Measurements from ENCODE around the gene ADGRG4.

DNA sequence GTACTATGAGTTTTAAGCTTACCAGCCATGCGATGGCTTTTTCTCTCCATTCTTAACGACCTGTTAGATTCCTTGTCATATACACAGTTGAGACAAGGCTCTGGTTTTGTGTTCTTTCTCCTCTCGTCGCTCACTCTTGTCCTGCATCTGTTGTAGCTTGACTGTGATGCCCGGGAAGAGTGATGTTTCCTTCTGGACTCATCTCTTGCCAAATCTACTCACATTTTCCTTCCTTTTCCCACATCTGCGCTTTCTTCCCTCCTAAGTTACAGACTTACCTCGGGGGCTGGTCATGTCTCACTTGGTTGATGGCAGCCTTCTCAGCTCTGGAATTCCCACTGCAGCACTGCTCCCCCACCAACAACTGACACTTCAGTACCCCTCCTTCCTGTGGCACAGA, 44.7 kb upstream of the ADGRG4 start:
- TF ChIP-seq, protein P1, sequence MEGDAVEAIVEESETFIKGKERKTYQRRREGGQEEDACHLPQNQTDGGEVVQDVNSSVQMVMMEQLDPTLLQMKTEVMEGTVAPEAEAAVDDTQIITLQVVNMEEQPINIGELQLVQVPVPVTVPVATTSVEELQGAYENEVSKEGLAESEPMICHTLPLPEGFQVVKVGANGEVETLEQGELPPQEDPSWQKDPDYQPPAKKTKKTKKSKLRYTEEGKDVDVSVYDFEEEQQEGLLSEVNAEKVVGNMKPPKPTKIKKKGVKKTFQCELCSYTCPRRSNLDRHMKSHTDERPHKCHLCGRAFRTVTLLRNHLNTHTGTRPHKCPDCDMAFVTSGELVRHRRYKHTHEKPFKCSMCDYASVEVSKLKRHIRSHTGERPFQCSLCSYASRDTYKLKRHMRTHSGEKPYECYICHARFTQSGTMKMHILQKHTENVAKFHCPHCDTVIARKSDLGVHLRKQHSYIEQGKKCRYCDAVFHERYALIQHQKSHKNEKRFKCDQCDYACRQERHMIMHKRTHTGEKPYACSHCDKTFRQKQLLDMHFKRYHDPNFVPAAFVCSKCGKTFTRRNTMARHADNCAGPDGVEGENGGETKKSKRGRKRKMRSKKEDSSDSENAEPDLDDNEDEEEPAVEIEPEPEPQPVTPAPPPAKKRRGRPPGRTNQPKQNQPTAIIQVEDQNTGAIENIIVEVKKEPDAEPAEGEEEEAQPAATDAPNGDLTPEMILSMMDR (IDR thresholded peaks at IDR 0.05), result no peak
- no peak for TF ChIP-seq EZH2 (IDR thresholded peaks at IDR 0.05; ENCODE audit: borderline replicate concordance, insufficient read depth, low read depth, low read length, poor library complexity, severe bottlenecking)

All from B cell (primary cell).